Measurements from ENCODE around the gene SCNN1G. TPM values are rescaled to one million over a fixed set of nuclear protein-coding genes. Genes with fewer than 3 reads are reported as not detected.

The SCNN1G gene
- total RNA-seq, 1 donor, result not detected

DNA sequence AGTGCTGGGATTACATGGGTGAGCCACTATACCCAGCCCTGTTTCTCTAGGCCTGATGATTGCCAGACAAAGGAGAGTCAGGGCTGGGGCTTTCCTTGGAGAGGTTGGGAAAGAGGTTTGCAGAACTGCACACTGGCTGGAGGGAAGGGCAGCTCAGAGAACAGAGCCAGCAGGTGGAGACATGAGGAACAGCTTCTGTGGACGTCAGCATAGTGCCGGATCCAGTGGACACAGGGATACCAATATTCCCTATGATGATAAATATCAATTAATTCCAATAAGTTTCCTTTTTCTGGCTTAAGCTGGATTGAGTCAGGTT is 76.3 kb downstream of the SCNN1G start:
- Histone ChIP-seq H3K4me2 (ENCODE audit: insufficient read depth, low read length) (no peak overlapping the region), H3K27ac (ENCODE audit: low read depth, low read length) (no peak overlapping the region), H3K4me3 (ENCODE audit: insufficient read depth, low read length) (no peak overlapping the region), H4K20me1 (ENCODE audit: insufficient read depth, low read length) (no peaks in the 10 kb centered on the region), H3K9me3 (ENCODE audit: low read depth, low read length) (no peaks in the 10 kb centered on the region), H3K27me3 (ENCODE audit: insufficient read depth, low read length) (peaks cover 5% of the 10 kb centered on the region), H3K36me3 (ENCODE audit: insufficient read depth, low read length) (no peaks in the 10 kb centered on the region), H2AFZ (ENCODE audit: low read length) (no peak overlapping the region), H3K4me1 (ENCODE audit: insufficient read depth, low read length) (peaks cover 9% of the 10 kb centered on the region), H3K79me2 (ENCODE audit: insufficient read depth, low read length) (no peaks in the 10 kb centered on the region)
- TF ChIP-seq, protein P1, sequence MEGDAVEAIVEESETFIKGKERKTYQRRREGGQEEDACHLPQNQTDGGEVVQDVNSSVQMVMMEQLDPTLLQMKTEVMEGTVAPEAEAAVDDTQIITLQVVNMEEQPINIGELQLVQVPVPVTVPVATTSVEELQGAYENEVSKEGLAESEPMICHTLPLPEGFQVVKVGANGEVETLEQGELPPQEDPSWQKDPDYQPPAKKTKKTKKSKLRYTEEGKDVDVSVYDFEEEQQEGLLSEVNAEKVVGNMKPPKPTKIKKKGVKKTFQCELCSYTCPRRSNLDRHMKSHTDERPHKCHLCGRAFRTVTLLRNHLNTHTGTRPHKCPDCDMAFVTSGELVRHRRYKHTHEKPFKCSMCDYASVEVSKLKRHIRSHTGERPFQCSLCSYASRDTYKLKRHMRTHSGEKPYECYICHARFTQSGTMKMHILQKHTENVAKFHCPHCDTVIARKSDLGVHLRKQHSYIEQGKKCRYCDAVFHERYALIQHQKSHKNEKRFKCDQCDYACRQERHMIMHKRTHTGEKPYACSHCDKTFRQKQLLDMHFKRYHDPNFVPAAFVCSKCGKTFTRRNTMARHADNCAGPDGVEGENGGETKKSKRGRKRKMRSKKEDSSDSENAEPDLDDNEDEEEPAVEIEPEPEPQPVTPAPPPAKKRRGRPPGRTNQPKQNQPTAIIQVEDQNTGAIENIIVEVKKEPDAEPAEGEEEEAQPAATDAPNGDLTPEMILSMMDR (IDR thresholded peaks at IDR 0.05; ENCODE audit: extremely low read depth, low read depth, low read length), result no peak
- DNase-seq (ENCODE audit: insufficient read length, low spot score, missing footprints), result no peak

Other genes starting within 250 kb of the SCNN1G start
- 6.2 and 7.4 TPM in 2 replicates for gene USP31, start 33.3 kb upstream of the SCNN1G start, total RNA-seq
- gene SCNN1B, start 119.6 kb downstream of the SCNN1G start, total RNA-seq, result not detected in 2 replicates